ENCODE measurements around the gene ZC3HAV1. TPM values are rescaled to one million over a fixed set of nuclear protein-coding genes. Genes with fewer than 3 reads are reported as not detected.

The ZC3HAV1 gene
- total RNA-seq, 6 donors from 2014 or later, result 30.2 to 47.6 (median 33.5) TPM

- ATAC-seq (ENCODE audit: low FRiP score in 2 of 2), result peak in 1 of 2 donors; percentile 45
- DNase-seq, result no peak
- Histone ChIP-seq H3K27me3 (no peaks in the 10 kb centered on the region), H3K4me1 (peaks cover 0 to 15% (median 2%) of the 10 kb centered on the region in 4 donors), H3K4me3 (no peak overlapping the region), H3K27ac (peak overlapping the region in 3 of 4 donors; percentile 46 to 77 (median 58)), H3K36me3 (no peaks in the 10 kb centered on the region), H3K9me3 (no peaks in the 10 kb centered on the region)
- TF ChIP-seq, protein P1, sequence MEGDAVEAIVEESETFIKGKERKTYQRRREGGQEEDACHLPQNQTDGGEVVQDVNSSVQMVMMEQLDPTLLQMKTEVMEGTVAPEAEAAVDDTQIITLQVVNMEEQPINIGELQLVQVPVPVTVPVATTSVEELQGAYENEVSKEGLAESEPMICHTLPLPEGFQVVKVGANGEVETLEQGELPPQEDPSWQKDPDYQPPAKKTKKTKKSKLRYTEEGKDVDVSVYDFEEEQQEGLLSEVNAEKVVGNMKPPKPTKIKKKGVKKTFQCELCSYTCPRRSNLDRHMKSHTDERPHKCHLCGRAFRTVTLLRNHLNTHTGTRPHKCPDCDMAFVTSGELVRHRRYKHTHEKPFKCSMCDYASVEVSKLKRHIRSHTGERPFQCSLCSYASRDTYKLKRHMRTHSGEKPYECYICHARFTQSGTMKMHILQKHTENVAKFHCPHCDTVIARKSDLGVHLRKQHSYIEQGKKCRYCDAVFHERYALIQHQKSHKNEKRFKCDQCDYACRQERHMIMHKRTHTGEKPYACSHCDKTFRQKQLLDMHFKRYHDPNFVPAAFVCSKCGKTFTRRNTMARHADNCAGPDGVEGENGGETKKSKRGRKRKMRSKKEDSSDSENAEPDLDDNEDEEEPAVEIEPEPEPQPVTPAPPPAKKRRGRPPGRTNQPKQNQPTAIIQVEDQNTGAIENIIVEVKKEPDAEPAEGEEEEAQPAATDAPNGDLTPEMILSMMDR (IDR thresholded peaks at IDR 0.05), result no peak
- no peak for TF ChIP-seq POLR2AphosphoS5 (IDR thresholded peaks at IDR 0.05)
- no peak for TF ChIP-seq EP300 (IDR thresholded peaks at IDR 0.05)
- no peak for TF ChIP-seq POLR2A (IDR thresholded peaks at IDR 0.05)
- WGBS, 2 donors, result 29 to 45% methylated on average over 8 of the region's 8 CpGs
Observed at GRCh38 chr7:139118234-139118804, 8.8 kb upstream of the ZC3HAV1 start.

- TF ChIP-seq POLR2AphosphoS5 (IDR thresholded peaks at IDR 0.05), result no peak
- TF ChIP-seq POLR2A (IDR thresholded peaks at IDR 0.05), result no peak
- no peak for TF ChIP-seq EP300 (IDR thresholded peaks at IDR 0.05)
- TF ChIP-seq, protein P1 (IDR thresholded peaks at IDR 0.05), result no peak
- H3K27me3 ChIP-seq, result no peaks in the 10 kb centered on the region
- no peaks in the 10 kb centered on the region for H3K36me3 ChIP-seq
- DNase-seq (no peak), ATAC-seq (ENCODE audit: low FRiP score in 2 of 2) (no peak)
- no peak overlapping the region for H3K4me3 ChIP-seq
- H3K9me3 ChIP-seq, result no peaks in the 10 kb centered on the region
- peak overlapping the region in 1 of 4 donors; percentile 77 for H3K27ac ChIP-seq
- WGBS, 2 donors, result 82 to 83% methylated on average over 5 of the region's 5 CpGs
- H3K4me1 ChIP-seq, result peaks cover 0 to 15% (median 2%) of the 10 kb centered on the region in 4 donors
Observed at GRCh38 chr7:139117599-139118233, 8.2 kb upstream of the ZC3HAV1 start.

- H3K9me3 ChIP-seq, result no peaks in the 10 kb centered on the region
- no peak for ATAC-seq (ENCODE audit: low FRiP score in 2 of 2)
- 91 to 98% methylated on average over 3 of the region's 3 CpGs for WGBS, 2 donors
- no peaks in the 10 kb centered on the region for H3K27me3 ChIP-seq
- no peak overlapping the region for H3K27ac ChIP-seq
- no peak overlapping the region for H3K4me3 ChIP-seq
- TF ChIP-seq POLR2AphosphoS5 (IDR thresholded peaks at IDR 0.05), result no peak
- no peak for DNase-seq
- H3K4me1 ChIP-seq, result peaks cover 0 to 15% (median 2%) of the 10 kb centered on the region in 4 donors
- H3K36me3 ChIP-seq, result no peaks in the 10 kb centered on the region
Observed at GRCh38 chr7:139116999-139117398, 7.5 kb upstream of the ZC3HAV1 start.

DNA sequence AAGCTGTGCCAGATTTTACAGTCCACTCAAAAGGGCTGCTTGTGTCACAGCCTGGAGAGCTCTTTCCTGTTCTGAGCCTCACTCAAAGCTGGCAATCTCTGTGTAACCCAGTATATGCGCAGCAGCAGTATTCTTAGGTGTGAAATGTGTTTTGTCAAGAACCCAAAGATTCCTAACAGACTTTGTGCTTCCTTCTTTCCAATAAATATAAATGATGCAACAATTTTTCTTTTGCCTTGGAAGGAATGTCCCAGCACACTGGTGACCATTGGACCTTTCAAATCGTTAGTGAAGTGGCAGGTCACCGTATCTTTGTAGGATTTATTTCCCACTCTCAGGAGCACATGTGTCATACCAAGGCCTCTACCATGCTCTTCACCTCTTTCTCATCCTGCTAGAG, 5.6 kb upstream of the ZC3HAV1 start:
- TF ChIP-seq POLR2AphosphoS5 (IDR thresholded peaks at IDR 0.05) (no peak), POLR2A (IDR thresholded peaks at IDR 0.05) (no peak), EP300 (IDR thresholded peaks at IDR 0.05) (no peak)
- TF ChIP-seq, protein P1 (IDR thresholded peaks at IDR 0.05), result no peak
- ATAC-seq (ENCODE audit: low FRiP score in 2 of 2), result no peak
- 89 to 93% methylated on average over 3 of the region's 3 CpGs for WGBS, 2 donors

DNA sequence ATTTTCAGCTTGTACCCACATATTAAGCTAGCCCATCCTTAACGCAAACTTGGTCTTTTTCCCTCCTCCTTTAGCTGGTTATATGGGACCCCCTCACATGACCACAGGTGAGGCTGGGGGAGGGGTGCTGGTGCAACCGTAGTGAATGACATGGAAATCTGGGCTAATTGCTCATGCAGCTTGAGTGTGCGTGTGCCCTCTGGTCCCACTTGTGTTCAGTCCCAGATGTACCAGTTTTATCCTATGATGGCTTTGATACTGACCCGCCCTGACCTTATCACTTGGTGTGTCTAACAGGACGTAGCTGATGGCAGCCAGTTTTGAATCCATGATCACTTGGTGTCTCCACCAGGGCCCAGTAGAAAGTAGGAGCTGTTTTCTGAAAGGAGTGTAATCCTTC, 5.1 kb upstream of the ZC3HAV1 start:
- WGBS, 2 donors, result 88 to 90% methylated on average over 5 of the region's 5 CpGs

More for the DNA sequence above, 5.6 kb upstream of the ZC3HAV1 start:
- Histone ChIP-seq H3K4me1 (peaks cover 0 to 21% (median 2%) of the 10 kb centered on the region in 4 donors), H3K27ac (no peak overlapping the region), H3K9me3 (no peaks in the 10 kb centered on the region), H3K36me3 (no peaks in the 10 kb centered on the region), H3K4me3 (no peak overlapping the region), H3K27me3 (no peaks in the 10 kb centered on the region)
- DNase-seq, result no peak

More for the DNA sequence above, 5.1 kb upstream of the ZC3HAV1 start:
- H3K36me3 ChIP-seq, result no peaks in the 10 kb centered on the region
- TF ChIP-seq POLR2AphosphoS5 (IDR thresholded peaks at IDR 0.05) (no peak), POLR2A (IDR thresholded peaks at IDR 0.05) (no peak), EP300 (IDR thresholded peaks at IDR 0.05) (no peak)
- TF ChIP-seq, protein P1 (IDR thresholded peaks at IDR 0.05), result no peak
- DNase-seq, result no peak
- H3K4me1 ChIP-seq, result peaks cover 0 to 21% (median 2%) of the 10 kb centered on the region in 4 donors
- no peak overlapping the region for H3K27ac ChIP-seq
- no peaks in the 10 kb centered on the region for H3K9me3 ChIP-seq
- H3K4me3 ChIP-seq, result no peak overlapping the region
- no peaks in the 10 kb centered on the region for H3K27me3 ChIP-seq
- ATAC-seq (ENCODE audit: low FRiP score in 2 of 2), result no peak

All from upper lobe of left lung (tissue), 6 donors.